Glomerular visceral epithelial cell (primary cell): ENCODE measurements around the gene TMPRSS15.

Experiments
- DNase-seq: peaks from one replicate; pipeline ENCODE4 v3.0.0-alpha.2; 2016; ENCODE audit errors: extremely low spot score

Gene TMPRSS15

GRCh38 chr21:18403735-18404450 lies at the start of gene TMPRSS15:
TSS of gene TMPRSS15 (minus strand) at chr21:18403785. CDS start at chr21:18403622, 163 bp downstream.
- no peak for DNase-seq

GRCh38 chr21:18451670-18452069 lies 48.1 kb upstream of the TMPRSS15 start:
- DNase-seq, result no peak

GRCh38 chr21:18449605-18450550 lies 46.3 kb upstream of the TMPRSS15 start:
- no peak for DNase-seq

DNA sequence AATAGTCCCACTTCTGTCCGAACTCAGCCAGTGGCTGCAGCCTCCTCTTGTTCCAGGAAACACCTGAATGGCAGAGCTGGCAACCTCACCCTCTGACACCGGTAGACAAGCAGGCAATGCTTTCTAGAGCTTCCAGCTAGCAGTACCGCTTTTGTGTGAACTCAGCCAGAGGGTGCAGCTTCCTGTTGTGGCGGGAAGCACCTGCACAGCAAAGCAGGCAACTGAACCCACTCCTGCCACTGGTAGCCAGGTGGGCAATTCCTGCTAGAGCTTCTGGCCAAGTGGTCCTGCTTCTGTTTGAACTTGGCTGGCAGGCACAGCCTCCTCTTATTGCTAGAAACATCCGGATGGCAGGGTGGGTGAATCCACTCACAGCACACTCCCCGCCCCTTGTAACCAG lies 40.1 kb upstream of the TMPRSS15 start:
- DNase-seq, result no peak

- no peak for DNase-seq
Observed at GRCh38 chr21:18443085-18443484, 39.5 kb upstream of the TMPRSS15 start.

GRCh38 chr21:18430341-18430740 lies 26.8 kb upstream of the TMPRSS15 start:
- DNase-seq, result no peak

DNA sequence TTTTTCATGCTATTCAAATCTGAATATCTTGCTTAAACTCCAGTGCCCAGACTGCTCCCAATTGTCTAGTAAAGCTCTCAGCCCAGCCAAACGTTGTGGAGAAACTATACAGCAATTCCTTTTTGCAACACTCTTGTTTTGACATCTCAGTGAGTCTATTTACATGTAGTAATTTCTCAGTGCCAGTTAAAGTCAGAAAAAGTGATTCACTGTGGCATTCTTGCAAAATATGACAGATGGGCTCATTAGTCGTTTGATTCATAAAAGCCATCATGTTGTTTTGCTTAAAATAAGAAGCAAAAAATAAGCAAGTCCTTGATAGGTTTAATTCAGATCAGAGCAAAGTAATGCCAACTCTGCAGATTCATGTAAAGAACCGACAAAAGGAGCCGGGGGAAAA lies 20.7 kb upstream of the TMPRSS15 start:
- no peak for DNase-seq

GRCh38 chr21:18417141-18417790 lies 13.7 kb upstream of the TMPRSS15 start:
- no peak for DNase-seq

- DNase-seq, result no peak
Observed at GRCh38 chr21:18411565-18411964, 8.0 kb upstream of the TMPRSS15 start.

GRCh38 chr21:18409579-18409978 lies 6.0 kb upstream of the TMPRSS15 start:
- no peak for DNase-seq

DNA sequence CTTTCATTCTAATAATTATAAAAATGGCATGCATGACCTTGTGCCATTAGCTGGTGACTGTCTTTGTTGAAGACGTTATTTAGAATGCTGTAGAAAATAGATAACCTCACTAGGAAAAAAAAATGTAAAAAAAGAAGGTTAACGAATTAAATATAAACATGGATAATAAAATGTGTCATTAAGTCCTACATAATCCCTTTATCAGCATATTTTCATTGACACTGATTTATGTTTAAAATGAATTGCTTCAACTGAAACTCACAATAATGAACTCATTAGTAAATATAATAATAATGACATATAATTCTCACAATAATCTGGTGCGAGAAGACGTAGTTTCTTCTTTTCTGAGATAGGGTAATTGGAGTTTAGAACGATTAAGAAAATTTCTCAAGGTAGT lies 4.7 kb downstream of the TMPRSS15 start:
- no peak for DNase-seq

- no peak for DNase-seq
Observed at GRCh38 chr21:18387994-18388393, 15.6 kb downstream of the TMPRSS15 start.

DNA sequence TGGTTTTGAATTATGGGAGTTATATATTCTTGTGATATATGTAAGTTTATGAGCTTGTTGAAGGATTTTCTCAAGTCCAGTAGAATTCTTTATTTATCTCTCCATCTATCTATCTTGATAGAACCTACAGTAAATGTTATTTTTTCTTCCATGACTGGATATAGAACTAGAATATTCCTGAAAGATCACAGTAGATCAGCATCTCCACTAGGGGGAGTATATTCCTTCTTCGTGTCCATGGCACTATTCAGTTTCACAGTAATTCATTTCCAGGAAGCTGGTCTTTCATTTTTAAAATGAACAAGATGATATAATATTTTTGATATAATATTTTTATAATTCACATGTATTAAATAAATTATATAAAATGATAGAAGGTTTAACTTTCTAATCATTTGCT lies 18.8 kb downstream of the TMPRSS15 start:
- peak; percentile 29 for DNase-seq

DNA sequence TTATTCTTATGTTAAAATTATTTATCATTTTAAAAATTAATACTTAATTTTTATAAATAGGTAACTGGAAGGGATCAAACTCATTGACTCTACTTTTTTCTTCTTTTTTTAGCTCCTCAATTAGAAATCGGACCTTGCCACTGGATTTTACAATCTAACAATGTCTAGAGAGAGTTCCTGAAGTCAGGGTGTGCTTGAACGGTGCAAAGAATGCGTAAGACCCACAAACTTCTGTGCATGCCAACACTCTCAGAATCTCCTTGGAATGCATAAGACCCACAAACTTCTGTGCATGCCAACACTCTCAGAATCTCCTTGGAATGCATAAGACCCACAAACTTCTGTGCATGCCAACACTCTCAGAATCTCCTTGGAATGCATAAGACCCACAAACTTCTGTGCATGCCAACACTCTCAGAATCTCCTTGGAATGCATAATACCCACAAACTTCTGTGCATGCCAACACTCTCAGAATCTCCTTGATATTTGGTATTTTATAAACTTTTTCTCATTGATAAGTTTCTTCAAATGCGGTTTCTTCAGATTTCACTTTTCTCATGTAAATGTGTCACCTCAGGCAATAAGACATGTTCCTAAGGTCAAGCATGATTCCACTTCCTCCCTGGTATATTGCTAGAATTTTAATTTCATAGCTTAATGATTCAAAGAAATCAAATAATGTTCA lies 20.5 kb downstream of the TMPRSS15 start:
- peak; percentile 59 for DNase-seq

GRCh38 chr21:18382141-18382540 lies 21.4 kb downstream of the TMPRSS15 start:
- no peak for DNase-seq

DNA sequence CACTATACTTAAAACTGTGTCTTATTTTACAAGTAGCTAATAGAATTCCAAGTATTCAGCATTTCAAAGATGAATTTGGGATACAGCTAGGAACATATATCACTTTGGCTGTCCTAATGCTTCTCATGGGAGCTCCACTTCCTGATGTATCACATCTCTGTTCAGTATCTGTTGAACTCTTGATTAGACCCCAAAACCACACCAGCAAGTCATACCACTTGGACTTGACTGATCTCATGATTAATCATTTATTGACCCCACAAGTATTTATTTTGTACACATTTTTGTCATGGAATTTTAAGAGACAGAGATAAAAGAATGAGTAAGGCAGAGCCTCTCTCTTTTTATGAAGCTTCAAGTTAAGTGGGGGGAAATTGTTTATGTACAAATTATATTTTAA lies 30.0 kb downstream of the TMPRSS15 start:
- peak; percentile 48 for DNase-seq

- DNase-seq, result peak; percentile 5
Observed at GRCh38 chr21:18370301-18370700, 33.3 kb downstream of the TMPRSS15 start.

DNA sequence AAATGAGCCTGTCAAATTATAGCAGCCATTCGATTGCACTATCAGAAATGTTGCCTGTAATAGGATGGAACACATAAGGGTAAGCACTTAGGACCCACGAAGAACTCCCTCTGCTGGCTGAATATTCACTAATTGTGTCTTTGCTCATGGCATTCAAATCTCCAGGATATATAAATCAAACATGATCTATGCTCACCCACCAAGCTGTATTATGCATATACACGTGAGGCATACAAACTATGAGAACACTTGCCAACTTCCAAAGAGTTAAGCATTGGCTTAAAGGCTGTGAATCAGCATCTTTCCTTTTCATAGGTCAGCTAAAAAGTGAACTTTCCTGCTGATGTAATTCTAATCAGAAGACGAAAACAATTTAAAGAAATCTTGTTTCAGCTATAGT lies 34.5 kb downstream of the TMPRSS15 start:
- peak; percentile 28 for DNase-seq

DNA sequence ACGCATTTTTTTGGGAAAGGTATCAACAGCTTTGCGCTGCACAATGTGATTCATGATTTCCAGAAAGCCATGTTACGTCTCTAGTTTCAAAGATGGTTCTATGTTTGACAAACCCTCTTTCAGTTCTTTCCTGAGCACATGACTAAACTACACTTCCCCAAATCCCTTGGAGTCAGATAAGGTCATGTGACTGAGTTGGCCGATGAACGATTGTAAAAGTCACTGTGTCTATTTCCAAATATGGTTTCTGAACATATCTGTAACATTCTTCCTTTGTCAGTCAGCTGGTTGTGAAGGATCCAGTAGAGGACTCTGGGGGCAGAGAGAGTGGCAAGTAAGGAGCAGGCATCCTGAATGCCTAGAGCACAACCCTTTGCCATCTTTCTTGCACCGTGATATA lies 35.4 kb downstream of the TMPRSS15 start:
- DNase-seq, result no peak

- DNase-seq, result no peak
Observed at GRCh38 chr21:18356801-18357200, 46.8 kb downstream of the TMPRSS15 start.

GRCh38 chr21:18354947-18355346 lies 48.6 kb downstream of the TMPRSS15 start:
- no peak for DNase-seq

- no peak for DNase-seq
Observed at GRCh38 chr21:18350216-18350615, 53.4 kb downstream of the TMPRSS15 start.
